ENCODE results near the gene KCNAB2.

KCNAB2 gene

GRCh38 chr1:6028042-6028850, 17.4 kb upstream of the KCNAB2 start:
- H3K4me1 ChIP-seq (ENCODE audit: control insufficient read depth, insufficient read depth, low read length), result no peaks in the 10 kb centered on the region
- H3K27ac ChIP-seq (ENCODE audit: low read depth, low read length), result no peak overlapping the region
- no peak overlapping the region for H3K9ac ChIP-seq (ENCODE audit: low read length)
- H3K4me3 ChIP-seq (ENCODE audit: low read length), result peak overlapping the region; percentile 58
- no peaks in the 10 kb centered on the region for H3K36me3 ChIP-seq (ENCODE audit: control insufficient read depth, insufficient read depth, low read length)
- no peaks in the 10 kb centered on the region for H3K27me3 ChIP-seq (ENCODE audit: control insufficient read depth, insufficient read depth, low read length)

GRCh38 chr1:6029351-6029750, 16.3 kb upstream of the KCNAB2 start:
- no peak overlapping the region for H3K27ac ChIP-seq (ENCODE audit: low read depth, low read length)

GRCh38 chr1:6030132-6030531, 15.6 kb upstream of the KCNAB2 start:
- H3K4me1 ChIP-seq (ENCODE audit: control insufficient read depth, insufficient read depth, low read length), result no peaks in the 10 kb centered on the region
- H3K4me3 ChIP-seq (ENCODE audit: low read length), result no peak overlapping the region
- H3K27ac ChIP-seq (ENCODE audit: low read depth, low read length), result no peak overlapping the region
- H3K9ac ChIP-seq (ENCODE audit: low read length), result no peak overlapping the region
- no peaks in the 10 kb centered on the region for H3K27me3 ChIP-seq (ENCODE audit: control insufficient read depth, insufficient read depth, low read length)
- no peaks in the 10 kb centered on the region for H3K36me3 ChIP-seq (ENCODE audit: control insufficient read depth, insufficient read depth, low read length)

More at GRCh38 chr1:6029351-6029750, 16.3 kb upstream of the KCNAB2 start:
- no peaks in the 10 kb centered on the region for H3K27me3 ChIP-seq (ENCODE audit: control insufficient read depth, insufficient read depth, low read length)
- no peak overlapping the region for H3K9ac ChIP-seq (ENCODE audit: low read length)
- no peaks in the 10 kb centered on the region for H3K36me3 ChIP-seq (ENCODE audit: control insufficient read depth, insufficient read depth, low read length)
- H3K4me3 ChIP-seq (ENCODE audit: low read length), result no peak overlapping the region
- H3K4me1 ChIP-seq (ENCODE audit: control insufficient read depth, insufficient read depth, low read length), result no peaks in the 10 kb centered on the region

GRCh38 chr1:6030547-6031261, 15.0 kb upstream of the KCNAB2 start:
- H3K4me1 ChIP-seq (ENCODE audit: control insufficient read depth, insufficient read depth, low read length), result no peaks in the 10 kb centered on the region
- H3K4me3 ChIP-seq (ENCODE audit: low read length), result no peak overlapping the region
- H3K27me3 ChIP-seq (ENCODE audit: control insufficient read depth, insufficient read depth, low read length), result no peaks in the 10 kb centered on the region
- no peak overlapping the region for H3K27ac ChIP-seq (ENCODE audit: low read depth, low read length)
- H3K9ac ChIP-seq (ENCODE audit: low read length), result no peak overlapping the region
- no peaks in the 10 kb centered on the region for H3K36me3 ChIP-seq (ENCODE audit: control insufficient read depth, insufficient read depth, low read length)

GRCh38 chr1:6033124-6033523, 12.6 kb upstream of the KCNAB2 start:
- H3K4me3 ChIP-seq (ENCODE audit: low read length), result no peak overlapping the region
- H3K27ac ChIP-seq (ENCODE audit: low read depth, low read length), result no peak overlapping the region
- H3K27me3 ChIP-seq (ENCODE audit: control insufficient read depth, insufficient read depth, low read length), result no peaks in the 10 kb centered on the region
- H3K4me1 ChIP-seq (ENCODE audit: control insufficient read depth, insufficient read depth, low read length), result no peaks in the 10 kb centered on the region
- H3K36me3 ChIP-seq (ENCODE audit: control insufficient read depth, insufficient read depth, low read length), result no peaks in the 10 kb centered on the region
- H3K9ac ChIP-seq (ENCODE audit: low read length), result no peak overlapping the region

- Histone ChIP-seq H3K27me3 (ENCODE audit: control insufficient read depth, insufficient read depth, low read length) (no peaks in the 10 kb centered on the region), H3K4me1 (ENCODE audit: control insufficient read depth, insufficient read depth, low read length) (no peaks in the 10 kb centered on the region), H3K36me3 (ENCODE audit: control insufficient read depth, insufficient read depth, low read length) (no peaks in the 10 kb centered on the region), H3K9ac (ENCODE audit: low read length) (no peak overlapping the region), H3K27ac (ENCODE audit: low read depth, low read length) (no peak overlapping the region), H3K4me3 (ENCODE audit: low read length) (no peak overlapping the region)
These were observed 11.5 kb upstream of the KCNAB2 start for GRCh38 chr1:6033986-6034749.

- H3K27me3 ChIP-seq (ENCODE audit: control insufficient read depth, insufficient read depth, low read length), result no peaks in the 10 kb centered on the region
- no peaks in the 10 kb centered on the region for H3K36me3 ChIP-seq (ENCODE audit: control insufficient read depth, insufficient read depth, low read length)
- no peak overlapping the region for H3K27ac ChIP-seq (ENCODE audit: low read depth, low read length)
- no peaks in the 10 kb centered on the region for H3K4me1 ChIP-seq (ENCODE audit: control insufficient read depth, insufficient read depth, low read length)
- H3K4me3 ChIP-seq (ENCODE audit: low read length), result no peak overlapping the region
- no peak overlapping the region for H3K9ac ChIP-seq (ENCODE audit: low read length)
These were observed 11.0 kb upstream of the KCNAB2 start for GRCh38 chr1:6034750-6035096.

GRCh38 chr1:6035303-6035702, 10.4 kb upstream of the KCNAB2 start:
- Histone ChIP-seq H3K27ac (ENCODE audit: low read depth, low read length) (no peak overlapping the region), H3K9ac (ENCODE audit: low read length) (no peak overlapping the region), H3K4me3 (ENCODE audit: low read length) (no peak overlapping the region), H3K27me3 (ENCODE audit: control insufficient read depth, insufficient read depth, low read length) (no peaks in the 10 kb centered on the region), H3K4me1 (ENCODE audit: control insufficient read depth, insufficient read depth, low read length) (no peaks in the 10 kb centered on the region), H3K36me3 (ENCODE audit: control insufficient read depth, insufficient read depth, low read length) (no peaks in the 10 kb centered on the region)

- no peak overlapping the region for H3K27ac ChIP-seq (ENCODE audit: low read depth, low read length)
- no peak overlapping the region for H3K4me3 ChIP-seq (ENCODE audit: low read length)
- no peaks in the 10 kb centered on the region for H3K27me3 ChIP-seq (ENCODE audit: control insufficient read depth, insufficient read depth, low read length)
- H3K4me1 ChIP-seq (ENCODE audit: control insufficient read depth, insufficient read depth, low read length), result no peaks in the 10 kb centered on the region
- H3K9ac ChIP-seq (ENCODE audit: low read length), result no peak overlapping the region
- no peaks in the 10 kb centered on the region for H3K36me3 ChIP-seq (ENCODE audit: control insufficient read depth, insufficient read depth, low read length)
These were observed 10.0 kb upstream of the KCNAB2 start for GRCh38 chr1:6035719-6036118.

GRCh38 chr1:6037338-6037762, 8.3 kb upstream of the KCNAB2 start:
- H3K36me3 ChIP-seq (ENCODE audit: control insufficient read depth, insufficient read depth, low read length), result no peaks in the 10 kb centered on the region
- no peak overlapping the region for H3K9ac ChIP-seq (ENCODE audit: low read length)
- no peak overlapping the region for H3K27ac ChIP-seq (ENCODE audit: low read depth, low read length)
- H3K4me3 ChIP-seq (ENCODE audit: low read length), result no peak overlapping the region
- no peaks in the 10 kb centered on the region for H3K27me3 ChIP-seq (ENCODE audit: control insufficient read depth, insufficient read depth, low read length)
- no peaks in the 10 kb centered on the region for H3K4me1 ChIP-seq (ENCODE audit: control insufficient read depth, insufficient read depth, low read length)

GRCh38 chr1:6038603-6039002, 7.1 kb upstream of the KCNAB2 start:
- H3K4me1 ChIP-seq (ENCODE audit: control insufficient read depth, insufficient read depth, low read length), result no peaks in the 10 kb centered on the region
- H3K27me3 ChIP-seq (ENCODE audit: control insufficient read depth, insufficient read depth, low read length), result no peaks in the 10 kb centered on the region
- H3K36me3 ChIP-seq (ENCODE audit: control insufficient read depth, insufficient read depth, low read length), result no peaks in the 10 kb centered on the region
- H3K27ac ChIP-seq (ENCODE audit: low read depth, low read length), result no peak overlapping the region
- no peak overlapping the region for H3K9ac ChIP-seq (ENCODE audit: low read length)
- H3K4me3 ChIP-seq (ENCODE audit: low read length), result no peak overlapping the region

GRCh38 chr1:6039031-6039430, 6.7 kb upstream of the KCNAB2 start:
- Histone ChIP-seq H3K9ac (ENCODE audit: low read length) (no peak overlapping the region), H3K4me1 (ENCODE audit: control insufficient read depth, insufficient read depth, low read length) (no peaks in the 10 kb centered on the region), H3K4me3 (ENCODE audit: low read length) (no peak overlapping the region), H3K27ac (ENCODE audit: low read depth, low read length) (no peak overlapping the region), H3K27me3 (ENCODE audit: control insufficient read depth, insufficient read depth, low read length) (no peaks in the 10 kb centered on the region), H3K36me3 (ENCODE audit: control insufficient read depth, insufficient read depth, low read length) (no peaks in the 10 kb centered on the region)
